HG03039 (cell line): ENCODE data around the gene MSRB2.

Experiments
- ATAC-seq: cut with Tn5 transposase; IDR thresholded peaks from one replicate; pipeline ENCODE4 v1.9.1; 2021; ENCODE audit warnings: mild to moderate bottlenecking, moderate library complexity; ENCODE audit not compliant: unreplicated experiment

Gene MSRB2

DNA sequence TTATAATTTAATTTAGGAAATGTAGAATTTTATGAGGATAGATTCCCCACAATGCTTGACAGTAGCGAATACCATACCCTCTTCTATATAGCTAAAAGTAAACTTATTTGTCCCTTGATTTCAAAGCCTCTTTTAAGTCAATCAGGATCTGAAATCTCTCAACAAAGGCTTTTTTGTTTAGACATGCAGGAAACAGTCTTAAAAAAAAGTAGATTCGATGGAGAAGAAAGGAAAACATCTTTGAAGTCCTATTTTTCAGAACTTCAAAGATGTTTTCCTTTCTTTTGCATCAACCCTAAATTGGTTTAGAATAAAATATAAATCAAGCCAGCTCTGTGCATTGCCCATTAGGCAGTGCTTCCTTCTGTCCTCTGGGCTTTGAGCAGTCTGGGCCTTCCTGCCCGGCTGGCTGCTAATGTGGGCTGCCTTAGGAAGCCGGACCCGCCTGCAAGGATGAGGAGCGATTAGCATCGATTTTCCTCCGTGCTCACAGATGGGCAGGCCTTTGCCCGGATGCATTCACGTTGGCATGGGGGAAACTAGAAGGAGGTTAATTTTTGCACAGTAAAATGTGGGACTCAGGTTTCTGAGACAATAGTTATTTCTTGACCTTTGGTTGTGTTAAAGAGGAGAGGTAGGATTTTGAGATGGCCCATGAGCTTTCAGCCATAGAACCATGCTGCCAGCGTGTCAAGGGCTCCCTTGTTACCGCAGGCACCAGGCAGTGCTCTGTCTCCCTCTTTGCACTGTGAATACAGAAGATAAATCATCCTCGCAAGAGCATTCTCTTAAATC lies 15.5 kb downstream of the MSRB2 start:
- no peak for ATAC-seq

DNA sequence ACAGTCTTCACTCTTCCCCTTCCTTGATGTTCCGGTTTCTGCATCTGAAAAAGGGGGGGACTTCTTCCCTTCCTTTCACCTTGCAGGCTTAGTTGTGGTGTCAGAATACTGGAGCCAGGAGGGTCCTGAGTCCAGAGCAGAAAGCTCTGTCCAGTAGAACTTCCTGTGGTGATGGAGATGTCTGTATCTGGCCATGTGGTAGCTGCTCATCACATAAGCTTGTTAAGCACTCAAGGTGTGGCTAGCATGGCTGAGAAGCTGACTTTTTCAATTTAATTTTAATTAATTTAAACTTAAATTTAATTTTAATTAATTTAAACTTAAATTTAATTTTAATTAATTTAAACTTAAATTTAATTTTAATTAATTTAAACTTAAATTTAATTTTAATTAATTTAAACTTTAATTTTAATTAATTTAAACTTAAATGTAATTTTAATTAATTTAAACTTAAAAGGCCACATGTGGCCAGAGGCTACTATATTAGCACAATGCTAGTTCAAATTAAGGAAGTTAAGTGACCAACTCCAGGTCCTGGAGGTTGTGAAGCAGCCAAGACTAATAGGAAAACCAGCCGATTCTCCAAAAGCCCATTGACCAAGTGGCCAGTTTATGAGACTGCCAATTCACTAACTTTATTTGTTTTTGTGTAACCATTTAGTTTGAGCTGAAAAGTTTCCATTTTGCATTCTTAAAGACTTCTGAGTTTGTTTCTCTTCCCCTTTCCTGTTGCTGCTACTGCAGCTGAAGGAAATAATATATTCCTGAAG lies 16.3 kb downstream of the MSRB2 start:
- no peak for ATAC-seq

DNA sequence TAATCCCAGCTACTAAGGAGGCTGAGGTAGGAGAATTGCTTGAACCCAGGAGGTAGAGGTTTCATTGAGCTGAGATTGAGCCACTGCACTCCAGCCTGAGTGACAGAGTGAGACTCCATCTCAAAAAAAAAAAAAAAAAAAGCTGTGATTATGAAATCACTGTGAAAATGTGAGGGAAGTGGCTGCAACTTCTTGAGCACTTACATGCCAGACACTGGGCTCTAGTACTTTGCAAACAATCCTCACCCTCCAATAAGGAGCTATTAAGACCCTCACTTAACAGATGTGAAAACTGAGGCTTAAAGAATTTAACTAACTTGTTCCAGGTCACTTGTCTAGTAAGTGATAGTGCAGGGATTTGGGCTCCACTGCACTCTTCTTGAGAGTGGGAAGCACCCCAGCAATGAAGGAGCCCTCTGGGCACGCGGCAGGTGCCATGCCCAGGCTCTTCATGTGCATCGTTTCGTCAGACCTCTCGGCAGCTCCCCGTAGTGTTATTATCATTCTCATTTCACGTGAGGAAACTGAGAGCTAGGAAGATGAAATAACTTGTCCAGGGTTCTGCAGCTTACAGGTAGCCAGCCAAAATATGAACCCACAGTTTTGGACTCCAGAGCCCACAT lies 19.0 kb downstream of the MSRB2 start:
- no peak for ATAC-seq

DNA sequence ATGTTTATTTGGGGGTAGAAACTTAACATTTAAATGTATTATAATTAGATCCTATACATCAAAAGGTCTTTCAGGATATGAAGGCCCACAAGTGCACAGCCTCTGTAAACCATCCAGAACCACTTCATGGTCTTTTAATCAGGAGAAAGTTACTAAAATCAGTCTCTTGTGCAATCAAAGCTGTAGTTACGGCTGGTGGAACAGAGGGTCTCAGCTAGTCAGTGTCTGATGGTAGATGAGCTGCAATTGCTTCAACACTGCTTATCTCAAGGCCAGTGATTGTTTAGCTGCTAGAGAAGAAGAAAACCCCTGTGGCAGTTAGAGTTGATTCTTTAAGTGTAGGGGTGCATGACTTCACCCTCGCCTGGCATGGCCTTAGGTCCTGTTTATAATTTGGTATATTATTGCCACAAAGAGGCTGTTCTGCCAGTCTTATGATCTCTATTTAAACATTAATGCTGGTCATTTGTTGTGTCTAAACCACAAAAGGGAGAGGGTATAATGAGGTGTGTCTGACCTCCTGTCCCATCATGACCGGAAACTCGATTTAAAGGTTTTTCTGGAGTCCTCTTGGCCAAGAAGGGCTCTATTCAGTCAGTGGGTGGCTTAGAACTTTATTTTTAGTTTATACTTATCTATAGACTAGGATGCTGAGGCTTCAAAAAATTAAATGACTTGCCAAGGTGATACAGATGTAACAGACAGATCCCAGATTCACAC lies 21.3 kb downstream of the MSRB2 start:
- ATAC-seq, result no peak

DNA sequence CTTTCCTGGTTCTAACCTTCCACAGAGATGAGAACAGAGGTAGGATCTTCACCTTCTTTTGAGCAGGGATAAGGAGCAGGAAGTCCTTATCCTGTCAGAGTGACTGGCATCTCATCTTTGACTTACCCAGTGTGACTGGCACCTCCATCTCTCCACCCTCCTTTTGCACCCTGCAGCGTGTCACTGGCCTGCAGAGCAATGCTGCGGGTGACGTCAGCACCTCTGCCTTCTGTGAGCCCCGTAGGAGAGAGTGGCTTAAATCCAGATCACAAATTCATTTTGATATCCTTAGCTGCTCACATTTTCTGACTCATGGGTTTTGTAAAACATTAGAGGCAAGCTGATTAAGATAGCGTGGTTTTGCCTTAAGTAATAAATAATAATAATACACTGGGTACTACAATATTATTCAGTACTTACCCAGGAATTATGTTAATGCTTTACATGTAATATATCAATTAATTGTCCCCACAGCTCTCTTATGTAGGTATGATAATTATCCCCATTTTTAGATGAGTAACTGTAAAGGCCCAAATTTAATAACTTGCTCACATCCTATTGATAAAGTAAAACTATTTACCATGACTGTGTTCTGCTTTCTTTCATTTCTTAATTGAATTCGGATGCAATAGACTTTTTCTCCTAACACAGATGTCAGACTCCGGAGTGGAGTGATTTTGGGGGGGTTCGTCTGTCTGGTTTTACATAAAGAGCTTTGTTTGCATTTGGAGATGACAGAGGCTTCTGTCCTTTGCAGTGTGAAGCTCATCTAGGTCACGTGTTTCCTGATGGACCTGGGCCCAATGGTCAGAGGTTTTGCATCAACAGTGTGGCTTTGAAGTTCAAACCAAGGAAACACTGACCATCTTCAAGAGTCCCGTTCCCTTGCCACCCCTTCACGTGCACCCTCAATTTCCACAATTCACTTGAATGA lies 24.9 kb downstream of the MSRB2 start:
- ATAC-seq, result no peak

DNA sequence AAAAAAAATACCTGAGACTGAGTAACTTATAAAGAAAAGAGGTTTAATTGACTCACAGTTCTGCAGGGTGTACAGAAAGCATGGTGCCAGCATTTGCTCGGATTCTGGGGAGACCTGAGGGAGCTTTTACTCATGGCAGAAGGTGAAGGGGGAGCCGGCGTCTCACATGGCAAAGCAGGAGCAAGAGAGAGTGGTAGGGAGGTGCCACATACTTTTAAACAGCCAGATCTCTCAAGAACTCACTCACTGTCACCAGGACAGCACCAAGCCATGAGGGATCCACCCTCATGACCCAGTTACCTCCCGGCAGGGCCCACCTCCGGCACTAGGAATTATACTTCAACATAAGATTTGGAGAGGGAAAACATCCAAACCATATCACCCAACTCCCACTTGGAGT lies 25.8 kb downstream of the MSRB2 start:
- no peak for ATAC-seq

DNA sequence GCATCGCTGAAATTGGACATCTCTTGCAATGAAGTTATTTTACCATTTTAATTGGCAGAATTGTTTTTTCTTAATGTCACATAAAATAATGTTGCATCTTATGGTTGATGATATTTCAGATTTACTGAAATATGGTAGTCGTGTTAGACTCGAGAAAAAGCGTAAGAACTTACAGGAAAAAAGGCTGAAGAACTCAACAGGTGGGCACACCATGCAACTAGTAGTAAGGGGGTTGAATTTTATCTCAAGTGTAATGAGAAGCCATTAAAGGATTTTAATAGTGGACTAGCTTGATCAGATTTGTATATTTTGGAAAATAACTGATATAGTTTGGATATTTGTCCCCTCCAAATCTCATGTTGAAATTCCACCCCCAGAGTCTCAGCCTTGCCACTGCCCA lies 41.1 kb downstream of the MSRB2 start:
- no peak for ATAC-seq

DNA sequence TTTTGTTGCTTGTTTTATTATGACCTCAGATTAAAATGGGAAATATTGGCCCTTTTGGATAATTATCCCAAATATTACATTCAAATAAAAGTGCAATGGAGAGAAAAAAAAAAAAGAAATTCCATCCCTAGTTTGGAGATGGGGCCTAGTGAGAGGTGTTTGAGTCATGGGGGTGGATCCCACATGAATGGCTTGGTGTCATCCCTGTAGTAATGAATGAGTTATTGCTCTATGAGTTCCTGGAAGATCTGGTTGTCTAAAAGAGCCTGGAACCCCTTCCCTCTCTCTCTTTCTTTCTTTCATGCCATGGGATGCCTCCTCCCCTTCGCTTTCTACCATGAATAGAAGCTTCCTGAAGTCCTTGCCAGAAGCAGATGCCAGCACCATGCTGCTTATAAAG lies 44.3 kb downstream of the MSRB2 start:
- ATAC-seq, result no peak

DNA sequence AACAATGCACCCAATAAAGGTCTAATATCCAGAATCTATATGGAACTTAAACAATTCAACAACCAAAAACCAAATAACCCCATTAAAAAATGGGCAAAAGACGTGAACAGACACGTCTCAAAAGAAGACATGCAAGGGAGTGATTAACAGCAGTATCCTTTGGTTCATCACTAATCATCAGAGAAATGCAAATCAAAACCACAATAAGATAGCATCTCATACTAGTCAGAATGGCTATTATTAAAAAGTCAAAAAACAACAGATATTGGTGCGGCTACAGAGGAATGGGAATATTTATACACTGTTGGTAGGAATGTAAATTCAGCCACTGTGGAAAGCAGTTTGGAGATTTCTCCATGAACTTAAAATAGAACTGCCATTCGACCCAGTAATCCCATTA lies 46.6 kb downstream of the MSRB2 start:
- no peak for ATAC-seq

DNA sequence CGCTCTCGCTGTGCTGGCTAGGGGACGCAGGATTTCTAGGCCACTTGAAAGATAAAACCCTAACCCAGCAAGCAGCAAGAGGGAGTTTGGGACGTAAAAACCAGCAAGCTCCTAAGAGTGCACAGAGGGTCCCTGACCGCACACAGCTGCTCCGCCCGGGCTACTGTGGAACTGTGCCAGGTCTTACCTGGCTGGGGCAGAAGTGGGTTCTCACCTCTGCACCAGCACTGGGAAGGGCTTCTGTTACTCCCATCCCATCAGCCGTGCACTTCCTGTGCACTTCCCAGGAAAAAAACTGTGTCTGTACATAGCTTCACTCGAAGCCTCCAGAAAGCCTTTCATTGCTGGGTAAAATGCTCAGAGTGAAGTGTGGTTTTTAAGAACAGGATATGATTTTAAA lies 50.9 kb downstream of the MSRB2 start:
- no peak for ATAC-seq

DNA sequence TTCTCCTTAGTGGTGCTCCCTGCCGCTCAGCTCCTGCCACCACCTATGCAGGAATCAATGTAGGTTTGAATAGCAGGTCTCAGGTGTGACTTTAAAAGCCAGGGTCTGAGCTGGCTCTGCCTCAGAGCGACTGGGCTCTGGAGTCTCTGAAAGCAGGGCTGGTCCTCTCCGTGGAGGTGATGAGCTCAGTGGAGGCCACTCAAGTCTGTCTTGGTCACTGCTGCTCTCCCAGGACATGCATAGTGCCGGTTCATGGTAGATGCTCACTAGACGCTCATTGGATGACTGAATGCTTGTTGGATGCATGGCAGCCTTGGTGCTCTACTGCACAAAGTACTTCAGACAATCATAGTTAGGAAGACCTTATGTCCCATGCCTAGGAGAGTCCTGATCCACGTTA lies 51.7 kb downstream of the MSRB2 start:
- no peak for ATAC-seq

DNA sequence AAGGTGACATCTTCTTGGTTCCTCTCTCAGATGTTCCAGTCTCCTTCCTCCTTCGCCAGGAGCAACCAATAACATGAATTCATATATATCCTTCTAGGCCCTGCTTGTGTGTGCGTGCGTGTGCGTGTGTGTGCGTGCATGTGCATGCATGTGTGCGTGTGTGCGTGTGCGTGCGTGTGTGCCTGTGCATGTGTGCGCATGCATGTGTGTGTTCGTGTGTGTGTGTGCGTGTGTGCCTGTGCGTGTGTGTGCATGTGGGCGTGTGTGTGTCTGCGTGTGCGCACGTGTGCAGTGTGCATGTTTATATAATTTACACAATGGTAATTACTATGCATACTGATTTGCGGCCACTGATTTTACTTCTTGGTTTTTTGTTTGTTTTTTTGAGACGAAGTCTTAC lies 52.8 kb downstream of the MSRB2 start:
- ATAC-seq, result no peak

DNA sequence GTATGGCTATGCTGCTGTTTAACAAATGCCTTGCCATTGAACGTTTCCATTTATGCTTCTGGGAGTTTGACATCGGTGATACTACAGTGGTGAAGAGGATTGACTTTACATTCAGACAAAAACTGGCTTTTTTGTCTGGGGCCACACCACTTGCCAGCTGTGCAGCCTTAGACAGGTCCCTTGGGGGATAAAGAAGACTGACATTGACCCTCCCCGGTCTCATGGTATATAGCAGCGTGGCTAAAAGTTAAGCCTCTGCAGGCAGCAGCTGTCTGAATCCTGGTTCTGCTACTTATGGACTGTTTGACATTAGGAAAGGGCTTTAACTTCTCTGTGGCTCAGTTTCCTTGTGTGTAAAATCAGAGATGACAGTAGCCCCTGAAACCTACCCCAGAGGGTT lies 54.7 kb downstream of the MSRB2 start:
- no peak for ATAC-seq

DNA sequence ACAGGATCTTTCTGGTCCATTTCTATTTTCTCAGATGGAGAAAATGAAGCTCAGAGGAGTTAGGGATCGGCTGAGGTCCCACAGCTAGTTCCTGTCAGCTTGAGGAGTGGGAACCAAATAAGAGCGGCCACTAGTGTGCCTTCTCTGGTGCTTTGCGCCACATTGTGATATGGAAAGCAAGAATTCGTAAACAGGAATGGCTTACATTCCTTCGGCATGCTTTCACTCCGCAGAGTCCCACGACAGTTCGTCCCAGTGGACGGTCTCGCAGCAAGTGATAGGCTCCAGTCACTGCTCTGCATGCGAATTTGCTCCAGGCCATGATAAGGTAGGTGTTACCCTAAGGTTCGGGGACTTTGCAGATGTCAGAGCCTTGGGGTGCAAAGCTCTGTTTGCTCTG lies 55.2 kb downstream of the MSRB2 start:
- ATAC-seq, result no peak

DNA sequence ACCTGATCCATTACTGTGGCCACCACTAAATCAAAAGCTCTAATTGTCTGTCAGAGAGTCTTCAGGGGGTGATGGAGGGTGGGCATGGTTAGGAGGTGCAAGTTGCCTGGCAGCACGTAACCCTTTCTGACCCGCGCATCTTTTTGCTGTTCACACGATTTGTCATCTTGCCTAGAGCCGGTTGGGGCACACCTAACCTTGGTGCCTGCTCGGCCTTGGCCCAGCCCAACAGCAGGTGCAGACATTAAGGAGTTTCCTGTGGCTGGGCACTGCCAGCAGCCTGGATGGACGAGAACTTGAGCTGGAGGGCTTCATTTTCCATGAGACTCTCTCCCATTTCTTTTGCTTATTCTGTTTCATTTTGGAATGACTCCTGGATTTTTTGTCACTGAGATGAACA lies 55.7 kb downstream of the MSRB2 start:
- ATAC-seq, result no peak

DNA sequence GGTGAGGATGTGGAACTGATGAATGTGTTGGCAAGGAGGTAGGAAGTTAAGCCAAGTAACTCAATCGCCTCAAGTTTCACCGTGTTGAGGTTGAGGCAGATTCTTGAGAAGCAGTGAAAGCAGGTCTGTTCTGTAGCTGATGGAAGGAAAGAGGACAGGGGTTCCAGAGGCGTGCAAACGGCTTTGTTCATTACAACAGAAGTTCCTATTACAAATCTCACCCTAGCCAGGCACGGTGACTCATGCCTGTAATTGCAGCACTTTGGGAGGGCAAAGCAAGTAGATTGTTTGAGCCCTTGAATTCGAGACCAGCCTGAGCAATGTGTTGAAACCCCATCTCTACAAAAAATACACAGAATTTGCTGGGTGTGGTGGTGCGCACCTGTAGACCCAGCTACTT lies 59.8 kb downstream of the MSRB2 start:
- no peak for ATAC-seq

DNA sequence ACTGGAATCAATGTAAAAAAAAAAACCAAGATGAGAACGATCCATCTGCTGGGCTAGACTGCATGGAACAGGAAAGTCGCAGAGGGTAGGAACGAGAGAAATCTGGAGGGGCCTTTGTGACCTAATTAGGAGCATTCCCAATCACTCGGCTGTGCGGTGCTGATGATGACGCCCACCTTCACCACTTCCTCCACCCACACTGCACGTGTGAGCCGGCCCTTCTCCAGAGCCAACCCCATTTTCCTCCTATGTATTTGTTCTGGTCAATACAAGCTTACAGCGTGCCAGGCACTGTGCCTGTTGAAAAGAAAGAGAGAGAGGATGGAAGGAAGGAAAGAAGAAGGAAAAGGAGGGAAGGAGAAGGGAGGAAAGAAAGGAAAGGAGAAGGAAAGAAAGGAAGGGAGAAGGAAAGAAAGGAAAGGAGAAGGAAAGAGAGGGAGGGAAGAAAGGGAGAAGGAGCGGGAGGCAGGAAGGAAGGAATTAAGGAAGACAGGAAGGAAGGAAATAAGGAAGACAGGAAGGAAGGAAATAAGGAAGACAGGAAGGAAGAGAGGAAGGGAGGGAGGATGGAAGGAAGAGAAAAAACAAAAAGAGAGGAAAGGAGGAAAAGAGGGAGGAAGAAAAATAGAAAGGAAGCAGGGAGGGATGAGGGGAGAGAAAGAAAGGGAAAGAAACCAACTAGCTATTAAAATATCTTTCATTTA lies 61.2 kb downstream of the MSRB2 start:
- no peak for ATAC-seq

DNA sequence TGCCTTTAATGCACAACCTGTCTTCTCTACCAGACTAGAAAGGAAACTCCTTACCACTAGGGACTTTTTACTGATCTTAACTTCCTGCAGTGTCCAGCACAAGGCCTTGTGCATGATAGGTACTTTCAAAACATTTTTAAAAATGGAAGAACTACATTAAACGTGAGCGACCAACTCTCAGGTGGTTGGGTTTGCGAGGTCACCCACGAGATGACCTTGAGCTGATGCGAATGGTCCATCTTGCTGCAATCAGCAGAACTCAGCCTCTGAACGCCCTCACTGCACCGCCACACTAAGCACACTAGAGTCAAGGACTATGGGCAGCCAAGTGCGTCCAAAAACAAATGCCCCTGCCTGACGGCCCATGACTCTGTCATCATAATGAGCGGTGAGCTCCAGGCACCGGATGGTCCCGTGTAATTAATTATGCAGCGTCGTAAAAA lies 61.9 kb downstream of the MSRB2 start:
- ATAC-seq, result no peak

DNA sequence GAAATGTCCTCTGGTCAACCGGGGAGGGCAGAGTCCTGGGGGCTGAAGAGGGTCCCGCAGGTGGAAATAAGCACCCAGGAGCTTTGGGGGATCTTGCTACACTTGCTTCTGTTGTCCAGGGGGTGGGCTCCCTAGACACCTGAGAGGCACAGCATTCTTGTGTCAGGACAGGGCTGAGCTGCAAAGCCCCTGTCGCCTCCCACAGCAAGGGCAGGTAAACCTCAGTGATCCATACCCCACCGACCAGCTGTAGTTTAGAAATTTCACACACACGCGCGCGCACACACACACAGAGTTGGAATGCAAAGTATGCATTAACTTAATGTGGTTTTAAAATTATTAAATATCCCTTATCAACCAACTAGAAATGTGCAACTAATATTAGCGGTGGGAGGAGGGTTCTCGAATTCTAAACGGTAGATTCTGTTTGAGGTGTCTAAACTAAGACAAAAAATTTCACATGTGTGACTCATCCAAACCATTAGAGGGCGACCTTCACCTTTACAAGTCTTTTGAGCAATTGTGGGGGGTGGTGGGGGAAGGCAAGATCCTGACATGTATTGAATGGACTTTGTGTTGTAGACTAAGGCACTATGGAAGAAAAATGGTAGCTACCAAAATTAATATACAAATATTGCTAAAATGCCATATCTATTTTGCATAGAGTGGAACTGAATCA lies 62.5 kb downstream of the MSRB2 start:
- peak; percentile 66 for ATAC-seq
